ENCODE measurements around the gene PIM1. TPM values are rescaled to one million over a fixed set of nuclear protein-coding genes. Genes with fewer than 3 reads are reported as not detected.

The PIM1 gene
- polyA plus RNA-seq, 1 of the 3 experiments (the other 2 are of a cell fraction): 33.9 TPM

GRCh38 chr6:37125774-37126492 is 44.0 kb upstream of the PIM1 start:
- Histone ChIP-seq H4K20me1 (ENCODE audit: insufficient read depth) (no peaks in the 10 kb centered on the region), H3K27me3 (ENCODE audit: insufficient read depth) (no peaks in the 10 kb centered on the region), H3K79me2 (ENCODE audit: insufficient read depth) (no peaks in the 10 kb centered on the region), H3K4me2 (no peak overlapping the region), H3F3A (replicated peaks; ENCODE audit: insufficient read depth) (peaks cover 4% of the 10 kb centered on the region), H3K4me1 (ENCODE audit: control insufficient read depth in 1 of 2, insufficient read depth in 2 of 2, low read depth in 1 of 2, low read length in 1 of 2) (peaks cover 3 to 11% of the 10 kb centered on the region in 2 experiments; a peak in 2 of 4 replicates), H2AFZ (ENCODE audit: low read depth) (no peak overlapping the region), H3K9me2 (no peaks in the 10 kb centered on the region), H3K27ac (ENCODE audit: low read depth in 2 of 2, low read length in 1 of 2) (no peak overlapping the region), H3K4me3 (ENCODE audit: low read depth in 2 of 2, low read length in 1 of 2) (no peak overlapping the region), H3K9me3 (no peaks in the 10 kb centered on the region), H3K9ac (no peak overlapping the region), H3K36me3 (replicated peaks in 1 of 2; ENCODE audit: control insufficient read depth in 1 of 2, insufficient read depth in 2 of 2, low read length in 1 of 2) (no peaks in the 10 kb centered on the region)
- DNase-seq: no peak
- WGBS (ENCODE audit: low lambda C conversion rate): 88% methylated on average over 20 of the region's 20 CpGs
- CTCF ChIA-PET: interaction anchor here (0.5 to 1.4 kb wide), 3 partner anchors 10 to 107 kb away, joined by 3 to 6 read pairs (median 3); no protein-coding TSS in a partner anchor
- POLR2A ChIA-PET: no interaction called here
- TF ChIP-seq SMC3 (IDR thresholded peaks at IDR 0.05; ENCODE audit: low read depth, low read length): no peak
- no peak for TF ChIP-seq RXRA (IDR thresholded peaks at IDR 0.05; ENCODE audit: borderline replicate concordance, low read depth)
- TF ChIP-seq CHD2 (IDR thresholded peaks at IDR 0.05; ENCODE audit: low read length, partially characterized antibody): no peak
- no peak for TF ChIP-seq PBX3 (IDR thresholded peaks at IDR 0.05)
- no peak for TF ChIP-seq CTCF (IDR thresholded peaks at IDR 0.05)
- no peak for TF ChIP-seq FOXM1 (IDR thresholded peaks at IDR 0.05; ENCODE audit: low read depth)
- no peak for TF ChIP-seq SIN3A (IDR thresholded peaks at IDR 0.05; ENCODE audit: borderline replicate concordance, low read depth, low read length)
- TF ChIP-seq JUND (IDR thresholded peaks at IDR 0.05): no peak
- TF ChIP-seq GATA2 (CRISPR knock-in tag; IDR thresholded peaks at IDR 0.05): no peak
- no peak for TF ChIP-seq RAD21 (IDR thresholded peaks at IDR 0.05; ENCODE audit: low read length)

DNA sequence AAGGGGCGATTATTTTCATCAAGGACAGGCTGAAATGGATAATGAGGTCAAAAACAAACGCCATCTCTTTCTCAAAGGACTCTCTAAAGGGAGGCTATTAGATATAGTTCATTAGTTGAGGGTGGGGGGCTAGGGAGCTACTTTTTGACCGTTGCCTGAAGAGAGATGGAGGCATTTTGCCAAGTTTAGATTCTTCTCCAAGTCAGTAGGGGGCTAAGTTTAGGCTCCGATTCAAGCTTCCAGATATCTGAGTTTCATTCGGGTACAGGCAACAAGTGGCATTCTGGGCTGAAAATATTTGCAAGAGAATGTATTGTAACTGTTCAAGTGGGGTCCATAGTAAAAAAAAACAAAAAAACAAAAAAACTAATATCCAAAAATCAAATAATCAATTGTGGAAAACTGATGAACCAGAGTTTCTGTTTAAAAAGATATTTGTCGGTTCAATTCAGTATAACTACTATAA is 43.4 kb upstream of the PIM1 start:
- CTCF ChIA-PET: interaction anchor here (0.5 to 1.4 kb wide), 2 partner anchors 76 to 108 kb away, joined by 3 to 6 read pairs; no protein-coding TSS in a partner anchor
- Histone ChIP-seq H3K27ac (ENCODE audit: low read depth in 2 of 2, low read length in 1 of 2) (no peak overlapping the region), H3K9me3 (no peaks in the 10 kb centered on the region), H3K36me3 (replicated peaks in 1 of 2; ENCODE audit: control insufficient read depth in 1 of 2, insufficient read depth in 2 of 2, low read length in 1 of 2) (no peaks in the 10 kb centered on the region), H3K4me2 (no peak overlapping the region), H3K79me2 (ENCODE audit: insufficient read depth) (no peaks in the 10 kb centered on the region), H3K27me3 (ENCODE audit: insufficient read depth) (no peaks in the 10 kb centered on the region), H3F3A (replicated peaks; ENCODE audit: insufficient read depth) (peaks cover 4% of the 10 kb centered on the region), H3K4me3 (ENCODE audit: low read depth in 2 of 2, low read length in 1 of 2) (no peak overlapping the region), H3K9ac (no peak overlapping the region), H3K4me1 (ENCODE audit: control insufficient read depth in 1 of 2, insufficient read depth in 2 of 2, low read depth in 1 of 2, low read length in 1 of 2) (peaks cover 9 to 11% of the 10 kb centered on the region in 2 experiments; a peak in 2 of 4 replicates), H2AFZ (ENCODE audit: low read depth) (no peak overlapping the region), H3K9me2 (no peaks in the 10 kb centered on the region), H4K20me1 (ENCODE audit: insufficient read depth) (no peaks in the 10 kb centered on the region)
- WGBS (ENCODE audit: low lambda C conversion rate): 79% methylated on average over 6 of the region's 6 CpGs
- no peak for DNase-seq
- POLR2A ChIA-PET: interaction anchor here (0.6 kb wide), 1 partner anchor 74 kb away, joined by 3 read pairs; no protein-coding TSS in a partner anchor
- no peak for TF ChIP-seq TAF1 (IDR thresholded peaks at IDR 0.05; ENCODE audit: borderline replicate concordance, low read depth, low read length)
- TF ChIP-seq RXRA (IDR thresholded peaks at IDR 0.05; ENCODE audit: borderline replicate concordance, low read depth): no peak
- no peak for TF ChIP-seq FOSL2 (IDR thresholded peaks at IDR 0.05; ENCODE audit: borderline replicate concordance, low read depth)
